ENCODE measurements around the gene NOC4L. TPM values are rescaled to one million over a fixed set of nuclear protein-coding genes. Genes with fewer than 3 reads are reported as not detected.
A peak's percentile ranks its signal among the peaks of the same experiment; 100 is the strongest.

The NOC4L gene
- total and polyA plus RNA-seq, 7 donors, result 7.9 to 36.7 (median 25.7) TPM

GRCh38 chr12:132151145-132151765 is 7.0 kb downstream of the NOC4L start:
- TF ChIP-seq, protein P1, sequence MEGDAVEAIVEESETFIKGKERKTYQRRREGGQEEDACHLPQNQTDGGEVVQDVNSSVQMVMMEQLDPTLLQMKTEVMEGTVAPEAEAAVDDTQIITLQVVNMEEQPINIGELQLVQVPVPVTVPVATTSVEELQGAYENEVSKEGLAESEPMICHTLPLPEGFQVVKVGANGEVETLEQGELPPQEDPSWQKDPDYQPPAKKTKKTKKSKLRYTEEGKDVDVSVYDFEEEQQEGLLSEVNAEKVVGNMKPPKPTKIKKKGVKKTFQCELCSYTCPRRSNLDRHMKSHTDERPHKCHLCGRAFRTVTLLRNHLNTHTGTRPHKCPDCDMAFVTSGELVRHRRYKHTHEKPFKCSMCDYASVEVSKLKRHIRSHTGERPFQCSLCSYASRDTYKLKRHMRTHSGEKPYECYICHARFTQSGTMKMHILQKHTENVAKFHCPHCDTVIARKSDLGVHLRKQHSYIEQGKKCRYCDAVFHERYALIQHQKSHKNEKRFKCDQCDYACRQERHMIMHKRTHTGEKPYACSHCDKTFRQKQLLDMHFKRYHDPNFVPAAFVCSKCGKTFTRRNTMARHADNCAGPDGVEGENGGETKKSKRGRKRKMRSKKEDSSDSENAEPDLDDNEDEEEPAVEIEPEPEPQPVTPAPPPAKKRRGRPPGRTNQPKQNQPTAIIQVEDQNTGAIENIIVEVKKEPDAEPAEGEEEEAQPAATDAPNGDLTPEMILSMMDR (IDR thresholded peaks at IDR 0.05), result no peak
- ATAC-seq, result no peak
- DNase-seq, result peak; percentile 12 to 53
- no peak overlapping the region for H3K4me3 ChIP-seq
- WGBS, 3 donors, result 93 to 96% (median 95%) methylated on average over 33 to 36 of the region's 36 CpGs
- intact Hi-C loops (cut with DNase I), result loop anchor here (10.0 kb wide), 2 partner anchors 374 to 464 kb away; partner anchors contain the start of genes LRCOL1 (in 1 of the 2) and P2RX2 (in 1 of the 2)
- no peaks in the 10 kb centered on the region for H3K4me1 ChIP-seq
- H3K36me3 ChIP-seq (ENCODE audit: insufficient read depth in 1 of 2, low read depth in 1 of 2), result peaks cover 0 to 33% of the 10 kb centered on the region in 2 donors
- H3K27ac ChIP-seq, result no peak overlapping the region
- no peaks in the 10 kb centered on the region for H3K27me3 ChIP-seq (ENCODE audit: insufficient read depth in 3 of 3, low read length in 2 of 3)
- no peaks in the 10 kb centered on the region for H3K9me3 ChIP-seq

- 91 to 94% (median 92%) methylated on average over 24 to 32 of the region's 32 CpGs for WGBS, 3 donors
- intact Hi-C loops (cut with DNase I), result loop anchor here (2.0 to 10.0 kb wide), 3 partner anchors 265 to 463 kb away; partner anchors contain the start of genes LRCOL1 (in 1 of the 2) and P2RX2 (in 1 of the 2)
- no peaks in the 10 kb centered on the region for H3K27me3 ChIP-seq (ENCODE audit: insufficient read depth in 3 of 3, low read length in 2 of 3)
- ATAC-seq, result no peak
- peak; percentile 12 to 46 for DNase-seq
- H3K27ac ChIP-seq, result no peak overlapping the region
- H3K4me3 ChIP-seq, result no peak overlapping the region
- TF ChIP-seq, protein P1 (IDR thresholded peaks at IDR 0.05), result no peak
- H3K36me3 ChIP-seq (ENCODE audit: insufficient read depth in 1 of 2, low read depth in 1 of 2), result peaks cover 0 to 31% of the 10 kb centered on the region in 2 donors
- no peaks in the 10 kb centered on the region for H3K9me3 ChIP-seq
- no peaks in the 10 kb centered on the region for H3K4me1 ChIP-seq
These were observed 7.6 kb downstream of the NOC4L start for GRCh38 chr12:132151766-132152410.

GRCh38 chr12:132152411-132152821 is 8.2 kb downstream of the NOC4L start:
- H3K4me1 ChIP-seq, result no peaks in the 10 kb centered on the region
- no peaks in the 10 kb centered on the region for H3K27me3 ChIP-seq (ENCODE audit: insufficient read depth in 3 of 3, low read length in 2 of 3)
- no peak for ATAC-seq
- H3K9me3 ChIP-seq, result no peaks in the 10 kb centered on the region
- no peak overlapping the region for H3K27ac ChIP-seq
- no peak overlapping the region for H3K4me3 ChIP-seq
- peak; percentile 8 to 45 for DNase-seq
- peaks cover 0 to 28% of the 10 kb centered on the region in 2 donors for H3K36me3 ChIP-seq (ENCODE audit: insufficient read depth in 1 of 2, low read depth in 1 of 2)
- WGBS, 3 donors, result 90 to 93% (median 91%) methylated on average over 9 of the region's 9 CpGs
- intact Hi-C loops (cut with DNase I), result loop anchor here (2.0 to 10.0 kb wide), 3 partner anchors 264 to 462 kb away; partner anchors contain the start of genes LRCOL1 (in 1 of the 2) and P2RX2 (in 1 of the 2)
- TF ChIP-seq, protein P1 (IDR thresholded peaks at IDR 0.05), result no peak

- DNase-seq (peak; percentile 12 to 45), ATAC-seq (no peak)
- Histone ChIP-seq H3K27ac (no peak overlapping the region), H3K4me3 (no peak overlapping the region), H3K9me3 (no peaks in the 10 kb centered on the region), H3K4me1 (no peaks in the 10 kb centered on the region), H3K27me3 (ENCODE audit: insufficient read depth in 3 of 3, low read length in 2 of 3) (no peaks in the 10 kb centered on the region), H3K36me3 (ENCODE audit: insufficient read depth in 1 of 2, low read depth in 1 of 2) (peaks cover 0 to 23% of the 10 kb centered on the region in 2 donors)
- 84 to 91% (median 89%) methylated on average over 20 of the region's 20 CpGs for WGBS, 3 donors
- intact Hi-C loops (cut with DNase I), result loop anchor here (2.0 to 10.0 kb wide), 3 partner anchors 264 to 462 kb away; partner anchors contain the start of genes LRCOL1 (in 1 of the 2) and P2RX2 (in 1 of the 2)
- TF ChIP-seq, protein P1 (IDR thresholded peaks at IDR 0.05), result no peak
These were observed 8.7 kb downstream of the NOC4L start for GRCh38 chr12:132152953-132153352.
